Type B pancreatic cell (in vitro differentiated cells): Measurements from ENCODE around the gene NCOA7. TPM values are rescaled to one million over a fixed set of nuclear protein-coding genes. Genes with fewer than 3 reads are reported as not detected.

ENCODE experiments used
- DNase-seq: peaks from one replicate; pipeline ENCODE4 v3.0.0; 2021; ENCODE audit warnings: mixed read lengths; ENCODE audit not compliant: unreplicated experiment; ENCODE audit errors: extremely low spot score
- H3K27ac Mint-ChIP-seq: 2 replicates; pipeline ENCODE4 v1.8.0; 2021; ENCODE audit warnings: mild to moderate bottlenecking, mixed read lengths
- H3K27me3 Mint-ChIP-seq: 2 replicates; pipeline ENCODE4 v1.8.0; 2021; ENCODE audit warnings: mixed read lengths
- H3K36me3 Mint-ChIP-seq: 2 replicates; pipeline ENCODE4 v1.8.0; 2021; ENCODE audit warnings: mixed read lengths
- H3K4me1 Mint-ChIP-seq: one replicate; pipeline ENCODE4 v1.8.0; 2021; ENCODE audit warnings: mixed read lengths; ENCODE audit not compliant: unreplicated experiment
- H3K4me3 Mint-ChIP-seq: 2 replicates; pipeline ENCODE4 v1.8.0; 2021; ENCODE audit warnings: mild to moderate bottlenecking, mixed read lengths
- H3K9me3 Mint-ChIP-seq: 2 replicates; pipeline ENCODE4 v1.8.0; 2021; ENCODE audit warnings: mixed read lengths
- total RNA-seq: library from RNA; stranded (reverse); gene quantifications from 2 replicates; pipeline ENCODE4 v1.2.1, GENCODE V29; 2021; ENCODE audit warnings: low replicate concordance
- TF ChIP-seq, protein P1 (sequence below): fragments of 200-600 bp; sonication (generic); conservative IDR thresholded peaks from 2 replicates; pipeline ENCODE4 v1.5.0; 2021; ENCODE audit warnings: antibody characterized with exemption, mild to moderate bottlenecking

Gene NCOA7
- total RNA-seq, 1 donor from 2014 or later = 29.9 TPM

DNA sequence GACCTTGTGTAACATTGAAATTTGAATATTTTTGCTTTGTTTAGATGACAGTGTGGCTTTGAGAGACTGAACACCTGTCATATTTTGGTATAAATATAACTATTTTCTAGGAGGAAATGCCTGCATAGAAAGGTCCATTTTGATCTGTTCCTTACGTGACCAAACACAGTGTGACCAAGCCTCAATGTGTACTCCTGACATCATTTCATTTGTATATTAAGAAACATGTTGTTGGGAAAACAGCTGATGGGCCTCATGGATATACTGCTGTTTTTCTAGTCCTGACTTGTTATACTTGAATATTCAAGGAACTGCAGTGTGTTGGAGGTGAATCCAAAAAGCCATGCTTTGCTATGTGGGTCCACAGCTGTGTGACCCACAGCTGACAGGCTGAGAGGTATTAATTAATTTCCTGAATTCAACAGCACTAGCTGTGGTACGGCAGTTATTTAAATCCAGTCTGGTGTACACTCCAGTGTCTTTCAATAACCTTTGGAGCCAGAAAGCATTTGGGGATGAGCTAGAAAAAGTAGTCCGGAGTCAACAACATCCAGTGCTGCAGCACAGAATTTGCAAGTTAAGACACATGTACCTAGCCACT, 18.9 kb downstream of the NCOA7 start:
- H3K27ac Mint-ChIP-seq = no peak overlapping the region
- no peak overlapping the region for H3K4me3 Mint-ChIP-seq
- no peak for DNase-seq
- H3K9me3 Mint-ChIP-seq = peaks cover 7% of the 10 kb centered on the region
- no peaks in the 10 kb centered on the region for H3K27me3 Mint-ChIP-seq
- H3K36me3 Mint-ChIP-seq = peaks cover 4% of the 10 kb centered on the region
- peaks cover 31% of the 10 kb centered on the region for H3K4me1 Mint-ChIP-seq
- TF ChIP-seq, protein P1, sequence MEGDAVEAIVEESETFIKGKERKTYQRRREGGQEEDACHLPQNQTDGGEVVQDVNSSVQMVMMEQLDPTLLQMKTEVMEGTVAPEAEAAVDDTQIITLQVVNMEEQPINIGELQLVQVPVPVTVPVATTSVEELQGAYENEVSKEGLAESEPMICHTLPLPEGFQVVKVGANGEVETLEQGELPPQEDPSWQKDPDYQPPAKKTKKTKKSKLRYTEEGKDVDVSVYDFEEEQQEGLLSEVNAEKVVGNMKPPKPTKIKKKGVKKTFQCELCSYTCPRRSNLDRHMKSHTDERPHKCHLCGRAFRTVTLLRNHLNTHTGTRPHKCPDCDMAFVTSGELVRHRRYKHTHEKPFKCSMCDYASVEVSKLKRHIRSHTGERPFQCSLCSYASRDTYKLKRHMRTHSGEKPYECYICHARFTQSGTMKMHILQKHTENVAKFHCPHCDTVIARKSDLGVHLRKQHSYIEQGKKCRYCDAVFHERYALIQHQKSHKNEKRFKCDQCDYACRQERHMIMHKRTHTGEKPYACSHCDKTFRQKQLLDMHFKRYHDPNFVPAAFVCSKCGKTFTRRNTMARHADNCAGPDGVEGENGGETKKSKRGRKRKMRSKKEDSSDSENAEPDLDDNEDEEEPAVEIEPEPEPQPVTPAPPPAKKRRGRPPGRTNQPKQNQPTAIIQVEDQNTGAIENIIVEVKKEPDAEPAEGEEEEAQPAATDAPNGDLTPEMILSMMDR = no peak

DNA sequence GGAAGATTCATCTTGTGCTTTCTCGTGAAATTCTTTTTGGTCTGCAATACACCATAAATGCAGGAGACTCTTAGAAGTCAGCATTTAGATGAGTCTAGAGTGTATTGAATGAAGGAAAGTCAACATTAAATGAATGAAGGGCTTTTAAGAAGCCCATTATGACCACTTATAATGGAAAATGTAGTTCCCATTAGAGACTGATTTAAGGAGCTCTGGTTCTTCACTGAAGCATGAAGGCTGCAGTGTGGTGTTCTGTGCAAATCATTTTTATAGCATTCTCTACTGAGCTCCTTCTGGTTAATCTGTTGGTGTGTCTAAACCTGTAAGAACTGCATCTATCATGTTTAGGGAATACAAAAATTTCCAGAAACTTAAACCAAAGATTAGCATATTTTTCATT, 19.7 kb downstream of the NCOA7 start:
- TF ChIP-seq, protein P1 = no peak
- H3K9me3 Mint-ChIP-seq = peaks cover 7% of the 10 kb centered on the region
- H3K27ac Mint-ChIP-seq = no peak overlapping the region
- no peak overlapping the region for H3K4me3 Mint-ChIP-seq
- no peaks in the 10 kb centered on the region for H3K27me3 Mint-ChIP-seq
- H3K36me3 Mint-ChIP-seq = peaks cover 4% of the 10 kb centered on the region
- peaks cover 31% of the 10 kb centered on the region for H3K4me1 Mint-ChIP-seq
- DNase-seq = no peak

DNA sequence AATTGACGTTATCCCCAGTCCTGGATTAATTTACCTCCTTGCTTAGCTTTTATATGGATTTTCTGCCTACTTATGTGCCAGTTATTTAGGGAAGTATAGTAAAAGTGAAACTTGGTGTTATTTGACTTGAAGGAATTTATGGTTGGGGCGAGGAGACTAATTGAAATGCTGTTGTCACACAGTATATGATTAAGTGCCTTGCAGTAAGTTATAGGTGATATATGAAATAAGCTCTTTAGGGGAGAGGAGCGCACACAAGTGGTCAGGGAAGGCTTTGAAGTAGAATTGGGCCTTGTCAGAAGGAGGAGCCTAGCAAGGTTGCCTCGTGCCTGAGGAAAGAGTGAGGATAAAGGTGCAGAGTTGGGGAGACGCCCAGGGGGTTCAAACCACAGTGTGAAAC, 20.5 kb downstream of the NCOA7 start:
- H3K27me3 Mint-ChIP-seq = no peaks in the 10 kb centered on the region
- H3K9me3 Mint-ChIP-seq = peaks cover 7% of the 10 kb centered on the region
- peaks cover 31% of the 10 kb centered on the region for H3K4me1 Mint-ChIP-seq
- H3K36me3 Mint-ChIP-seq = peaks cover 4% of the 10 kb centered on the region
- peak overlapping the region; percentile 7 for H3K27ac Mint-ChIP-seq
- no peak for DNase-seq
- H3K4me3 Mint-ChIP-seq = peak overlapping the region; percentile 12
- TF ChIP-seq, protein P1 = no peak

DNA sequence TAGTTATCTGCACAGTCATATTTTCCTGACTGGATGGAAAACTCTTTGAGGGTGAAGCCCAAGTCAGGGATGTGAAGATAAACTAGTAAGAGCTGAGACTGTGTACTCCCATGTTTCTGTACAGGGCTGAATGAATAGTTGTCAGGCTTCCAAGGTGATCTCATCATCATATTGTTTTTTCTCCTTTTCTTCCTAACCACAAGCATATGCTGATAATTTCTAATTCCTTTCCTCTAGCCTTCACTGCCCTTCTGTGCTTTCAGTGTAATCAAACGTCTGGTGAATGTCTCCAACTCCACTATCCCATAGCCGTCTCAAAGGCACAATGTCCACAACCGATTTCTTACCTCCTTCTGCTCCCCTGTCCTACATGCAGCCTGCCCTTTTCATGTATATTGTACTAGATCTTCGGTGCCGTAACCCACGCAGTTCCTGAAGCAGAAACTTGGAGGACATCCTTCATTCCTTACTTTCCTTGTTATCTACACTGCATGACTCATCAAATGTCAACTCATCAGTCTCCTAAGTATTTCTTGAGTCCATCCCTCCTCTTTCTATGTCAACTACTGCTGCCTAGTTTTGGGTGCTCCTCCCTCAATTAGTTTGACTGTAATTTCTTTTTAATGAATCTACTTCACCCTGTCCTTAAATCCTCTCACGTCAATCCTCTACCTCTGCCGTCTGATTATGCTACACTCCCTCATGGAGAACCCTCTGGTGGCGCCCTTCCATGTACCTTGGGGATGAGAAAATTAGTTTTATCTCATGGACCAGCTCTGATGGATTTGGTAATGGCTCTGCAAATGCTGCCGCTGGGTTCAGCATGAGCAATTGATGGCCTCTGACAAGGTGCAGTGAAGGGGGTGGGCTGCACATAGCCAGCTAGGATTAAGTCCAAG, 21.9 kb downstream of the NCOA7 start:
- Mint-ChIP-seq H3K4me1 (peaks cover 36% of the 10 kb centered on the region), H3K27me3 (no peaks in the 10 kb centered on the region), H3K9me3 (peaks cover 7% of the 10 kb centered on the region), H3K4me3 (peak overlapping the region; percentile 66), H3K36me3 (peaks cover 11% of the 10 kb centered on the region), H3K27ac (peak overlapping the region; percentile 59)
- TF ChIP-seq, protein P1 = no peak
- no peak for DNase-seq

DNA sequence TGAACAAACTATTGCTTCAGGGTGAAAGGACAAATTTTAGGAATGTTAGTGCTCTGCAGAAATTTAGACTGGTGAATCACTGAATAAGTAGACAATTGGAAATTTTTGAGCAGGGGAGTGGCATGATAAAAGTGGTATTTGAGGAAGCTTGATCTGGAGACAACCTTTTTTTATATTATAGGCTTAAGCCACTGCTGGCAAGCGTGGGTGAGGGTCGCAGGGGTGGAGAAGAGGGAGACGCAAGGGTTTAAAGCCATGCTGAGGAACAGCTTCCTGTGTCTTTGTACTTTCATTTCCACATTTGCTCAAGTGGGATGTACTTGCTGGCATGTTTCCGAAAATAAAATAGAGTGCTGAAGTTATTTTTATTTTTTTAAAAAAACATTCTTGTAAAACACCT, 23.7 kb downstream of the NCOA7 start:
- Mint-ChIP-seq H3K4me1 (peaks cover 49% of the 10 kb centered on the region), H3K4me3 (peak overlapping the region; percentile 24), H3K27me3 (no peaks in the 10 kb centered on the region), H3K27ac (no peak overlapping the region), H3K36me3 (peaks cover 11% of the 10 kb centered on the region), H3K9me3 (peaks cover 7% of the 10 kb centered on the region)
- no peak for DNase-seq
- TF ChIP-seq, protein P1 = no peak
